Neural progenitor cell (in vitro differentiated cells): Measurements from ENCODE around the gene HYAL3. TPM values are rescaled to one million over a fixed set of nuclear protein-coding genes. Genes with fewer than 3 reads are reported as not detected.
"Not testable (repeated sequence)": the region's sequence is repeated elsewhere in the genome, so short reads cannot be mapped to it uniquely, and the experiment has no call there.

ENCODE experiments used
- DNase-seq: peaks from one replicate; pipeline ENCODE4 v3.0.0-alpha.2; 2016; ENCODE audit warnings: low spot score
- H2AFZ ChIP-seq: fragments of 200-600 bp; sonication (generic); replicated peaks from 2 replicates; pipeline ENCODE4 v1.6.1; 2016; ENCODE audit warnings: antibody characterized with exemption
- H3F3A ChIP-seq: fragments of 200-600 bp; sonication (generic); 2 replicates; pipeline ENCODE4 v1.6.1; 2016; ENCODE audit warnings: antibody characterized with exemption, low read depth
- H3K27ac ChIP-seq: fragments of 200-600 bp; sonication (generic); 2 replicates; pipeline ENCODE4 v1.5.1; 2016; ENCODE audit warnings: mild to moderate bottlenecking
- H3K27me3 ChIP-seq: fragments of 200-600 bp; sonication (generic); 2 replicates; pipeline ENCODE4 v1.6.1; 2016; ENCODE audit warnings: mild to moderate bottlenecking, moderate library complexity
- H3K36me3 ChIP-seq: fragments of 200-600 bp; sonication (generic); 2 replicates; pipeline ENCODE4 v1.5.1; 2016
- H3K4me1 ChIP-seq: fragments of 200-600 bp; sonication (generic); 2 replicates; pipeline ENCODE4 v1.6.1; 2016; ENCODE audit warnings: mixed run types
- H3K4me2 ChIP-seq: fragments of 200-600 bp; sonication (generic); 2 replicates; pipeline ENCODE4 v1.6.1; 2016
- H3K4me3 ChIP-seq: fragments of 200-600 bp; sonication (generic); 2 replicates; pipeline ENCODE4 v1.5.1; 2016
- H3K79me2 ChIP-seq: fragments of 200-600 bp; sonication (generic); 2 replicates; pipeline ENCODE4 v1.6.1; 2016; ENCODE audit warnings: low read depth
- H3K9ac ChIP-seq: fragments of 200-600 bp; sonication (generic); 2 replicates; pipeline ENCODE4 v1.6.1; 2016
- H3K9me3 ChIP-seq: fragments of 200-600 bp; sonication (generic); 2 replicates; pipeline ENCODE4 v1.5.1; 2016; ENCODE audit warnings: low read depth
- H4K20me1 ChIP-seq: fragments of 200-600 bp; sonication (generic); 2 replicates; pipeline ENCODE4 v1.6.1; 2016; ENCODE audit warnings: low read depth
- H3K27ac Mint-ChIP-seq: 3 replicates; pipeline ENCODE4 v1.8.0; 2021; ENCODE audit warnings: mixed read lengths
- H3K27me3 Mint-ChIP-seq: 2 replicates; pipeline ENCODE4 v1.8.0; 2022; ENCODE audit warnings: low read depth, mild to moderate bottlenecking, inconsistent platforms, moderate library complexity, mixed read lengths; ENCODE audit not compliant: insufficient read depth
- H3K36me3 Mint-ChIP-seq: 3 replicates; pipeline ENCODE4 v1.8.0; 2021; ENCODE audit warnings: mixed read lengths
- H3K4me1 Mint-ChIP-seq: 3 replicates; pipeline ENCODE4 v1.8.0; 2021; ENCODE audit warnings: mixed read lengths
- H3K4me3 Mint-ChIP-seq: 3 replicates; pipeline ENCODE4 v1.8.0; 2021; ENCODE audit warnings: mild to moderate bottlenecking, moderate library complexity, mixed read lengths
- H3K9me3 Mint-ChIP-seq: 3 replicates; pipeline ENCODE4 v1.8.0; 2020; ENCODE audit warnings: mixed read lengths
- EZH2 ChIP-seq: fragments of 200-600 bp; sonication (generic); IDR thresholded peaks from 2 replicates; pipeline ENCODE4 v1.6.1; 2017; ENCODE audit warnings: antibody characterized with exemption, mild to moderate bottlenecking, moderate library complexity
- EZH2phosphoT487 ChIP-seq: fragments of 200-600 bp; sonication (generic); IDR thresholded peaks from 2 replicates; pipeline ENCODE4 v1.6.1; 2017; ENCODE audit warnings: antibody characterized with exemption
- total RNA-seq: library from RNA; depleted of rRNA; stranded (reverse); fragments of >200 nt; gene quantifications from 2 replicates; pipeline ENCODE4 v1.2.3, GENCODE V29; 2015; ENCODE audit warnings: low replicate concordance
- TF ChIP-seq, protein P1 (sequence below): fragments of 200-600 bp; sonication (generic); IDR thresholded peaks from 2 replicates; pipeline ENCODE4 v1.5.1; 2017; ENCODE audit warnings: antibody characterized with exemption, mild to moderate bottlenecking

Gene HYAL3
- total RNA-seq, 1 donor from 2014 or later: 2.2 TPM

GRCh38 chr3:50262778-50263177, 36.4 kb downstream of the HYAL3 start:
- no peak overlapping the region for H3K4me2 ChIP-seq
- H3K36me3 Mint-ChIP-seq: peaks cover 2% of the 10 kb centered on the region
- H3K9me3 ChIP-seq: no peaks in the 10 kb centered on the region
- H3K9me3 Mint-ChIP-seq: no peaks in the 10 kb centered on the region
- no peak overlapping the region for H3K4me3 Mint-ChIP-seq
- no peaks in the 10 kb centered on the region for H3K79me2 ChIP-seq
- peak overlapping the region; percentile 87 for H3K27ac Mint-ChIP-seq
- peaks cover 67% of the 10 kb centered on the region for H3F3A ChIP-seq
- peaks cover 47% of the 10 kb centered on the region for H3K4me1 ChIP-seq
- H3K27me3 Mint-ChIP-seq: peaks cover 14% of the 10 kb centered on the region
- peaks cover 12% of the 10 kb centered on the region for H4K20me1 ChIP-seq
- H3K36me3 ChIP-seq: no peaks in the 10 kb centered on the region
- no peak overlapping the region for H3K4me3 ChIP-seq
- no peak overlapping the region for H3K9ac ChIP-seq
- TF ChIP-seq EZH2 (no peak), EZH2phosphoT487 (no peak)
- TF ChIP-seq, protein P1, sequence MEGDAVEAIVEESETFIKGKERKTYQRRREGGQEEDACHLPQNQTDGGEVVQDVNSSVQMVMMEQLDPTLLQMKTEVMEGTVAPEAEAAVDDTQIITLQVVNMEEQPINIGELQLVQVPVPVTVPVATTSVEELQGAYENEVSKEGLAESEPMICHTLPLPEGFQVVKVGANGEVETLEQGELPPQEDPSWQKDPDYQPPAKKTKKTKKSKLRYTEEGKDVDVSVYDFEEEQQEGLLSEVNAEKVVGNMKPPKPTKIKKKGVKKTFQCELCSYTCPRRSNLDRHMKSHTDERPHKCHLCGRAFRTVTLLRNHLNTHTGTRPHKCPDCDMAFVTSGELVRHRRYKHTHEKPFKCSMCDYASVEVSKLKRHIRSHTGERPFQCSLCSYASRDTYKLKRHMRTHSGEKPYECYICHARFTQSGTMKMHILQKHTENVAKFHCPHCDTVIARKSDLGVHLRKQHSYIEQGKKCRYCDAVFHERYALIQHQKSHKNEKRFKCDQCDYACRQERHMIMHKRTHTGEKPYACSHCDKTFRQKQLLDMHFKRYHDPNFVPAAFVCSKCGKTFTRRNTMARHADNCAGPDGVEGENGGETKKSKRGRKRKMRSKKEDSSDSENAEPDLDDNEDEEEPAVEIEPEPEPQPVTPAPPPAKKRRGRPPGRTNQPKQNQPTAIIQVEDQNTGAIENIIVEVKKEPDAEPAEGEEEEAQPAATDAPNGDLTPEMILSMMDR: no peak
- peaks cover 78% of the 10 kb centered on the region for H3K4me1 Mint-ChIP-seq
- DNase-seq: no peak
- no peak overlapping the region for H3K27ac ChIP-seq
- no peak overlapping the region for H2AFZ ChIP-seq
- H3K27me3 ChIP-seq: no peaks in the 10 kb centered on the region

GRCh38 chr3:50262200-50262599, 37.0 kb downstream of the HYAL3 start:
- peaks cover 14% of the 10 kb centered on the region for H3K27me3 Mint-ChIP-seq
- not testable (repeated sequence) for H3K27ac Mint-ChIP-seq, H3K4me3 Mint-ChIP-seq, H3K9ac ChIP-seq, H2AFZ ChIP-seq, H3K79me2 ChIP-seq, H3K9me3 ChIP-seq, H3K9me3 Mint-ChIP-seq, H3K36me3 ChIP-seq, H3K36me3 Mint-ChIP-seq, DNase-seq, H3K27ac ChIP-seq, H3K27me3 ChIP-seq, H3K4me3 ChIP-seq, H3K4me2 ChIP-seq
- peaks cover 80% of the 10 kb centered on the region for H3K4me1 Mint-ChIP-seq
- H3F3A ChIP-seq: peaks cover 73% of the 10 kb centered on the region
- peaks cover 41% of the 10 kb centered on the region for H3K4me1 ChIP-seq
- peaks cover 16% of the 10 kb centered on the region for H4K20me1 ChIP-seq

- Mint-ChIP-seq H3K9me3 (no peaks in the 10 kb centered on the region), H3K4me3 (peak overlapping the region; percentile 61), H3K27me3 (peaks cover 12% of the 10 kb centered on the region), H3K36me3 (peaks cover 12% of the 10 kb centered on the region), H3K27ac (peak overlapping the region; percentile 96), H3K4me1 (peaks cover 80% of the 10 kb centered on the region)
- H3K4me3 ChIP-seq: no peak overlapping the region
- no peaks in the 10 kb centered on the region for H3K79me2 ChIP-seq
- TF ChIP-seq, protein P1: no peak
- TF ChIP-seq EZH2 (no peak), EZH2phosphoT487 (no peak)
- no peaks in the 10 kb centered on the region for H3K9me3 ChIP-seq
- no peak overlapping the region for H3K9ac ChIP-seq
- H3K4me1 ChIP-seq: peaks cover 38% of the 10 kb centered on the region
- H3K36me3 ChIP-seq: no peaks in the 10 kb centered on the region
- H4K20me1 ChIP-seq: peaks cover 21% of the 10 kb centered on the region
- DNase-seq: no peak
- H3K27me3 ChIP-seq: no peaks in the 10 kb centered on the region
- H2AFZ ChIP-seq: no peak overlapping the region
- H3K4me2 ChIP-seq: peak overlapping the region; percentile 84
- H3F3A ChIP-seq: peaks cover 79% of the 10 kb centered on the region
- H3K27ac ChIP-seq: peak overlapping the region; percentile 97
Measured at GRCh38 chr3:50261505-50261904, 37.7 kb downstream of the HYAL3 start.

DNA sequence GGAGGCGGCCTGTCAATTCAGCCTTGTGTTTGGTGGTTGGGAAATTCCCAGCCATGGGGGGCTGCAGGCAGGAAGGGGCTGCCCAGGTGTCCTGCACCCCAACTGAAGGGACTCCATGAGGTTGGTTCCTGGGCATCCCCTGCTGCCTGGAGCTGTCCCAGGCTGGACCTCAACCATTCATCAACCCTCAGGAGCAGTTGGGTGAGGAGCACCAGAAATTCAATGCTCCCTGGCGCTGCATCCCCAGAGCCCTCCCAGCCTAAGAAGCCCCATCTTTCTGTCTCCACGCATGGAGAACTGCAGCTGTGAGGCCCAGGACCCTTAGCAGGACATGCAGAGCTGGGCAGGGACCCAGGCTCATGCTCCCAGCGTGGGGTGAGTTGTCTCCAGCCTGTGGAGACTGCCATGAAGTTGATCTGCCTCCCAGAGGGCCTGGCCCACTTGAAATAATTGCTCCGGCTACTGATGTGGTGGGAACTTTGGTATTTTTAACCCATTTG, 38.2 kb downstream of the HYAL3 start:
- H3K27ac Mint-ChIP-seq: peak overlapping the region; percentile 96
- H3K4me2 ChIP-seq: peak overlapping the region; percentile 84
- peaks cover 26% of the 10 kb centered on the region for H4K20me1 ChIP-seq
- no peaks in the 10 kb centered on the region for H3K36me3 ChIP-seq
- TF ChIP-seq EZH2phosphoT487 (no peak), EZH2 (no peak)
- TF ChIP-seq, protein P1: no peak
- H3K4me3 ChIP-seq: peak overlapping the region; percentile 42
- H3K79me2 ChIP-seq: no peaks in the 10 kb centered on the region
- peaks cover 38% of the 10 kb centered on the region for H3K4me1 ChIP-seq
- no peak overlapping the region for H2AFZ ChIP-seq
- H3K4me3 Mint-ChIP-seq: peak overlapping the region; percentile 61
- H3K27me3 Mint-ChIP-seq: peaks cover 9% of the 10 kb centered on the region
- peaks cover 12% of the 10 kb centered on the region for H3K36me3 Mint-ChIP-seq
- H3K9ac ChIP-seq: no peak overlapping the region
- H3K27me3 ChIP-seq: no peaks in the 10 kb centered on the region
- no peaks in the 10 kb centered on the region for H3K9me3 Mint-ChIP-seq
- H3K9me3 ChIP-seq: no peaks in the 10 kb centered on the region
- H3F3A ChIP-seq: peaks cover 80% of the 10 kb centered on the region
- H3K27ac ChIP-seq: peak overlapping the region; percentile 97
- peaks cover 79% of the 10 kb centered on the region for H3K4me1 Mint-ChIP-seq
- DNase-seq: no peak
